NCI-H748 treated with DMSO at 0.1 percent for 48 hours (cell line): ENCODE results near the gene TTYH2.

Experiments
- DNase-seq: peaks from one replicate; lab custom pipeline; 2025; lab: John Stamatoyannopoulos, UW

Gene TTYH2

DNA sequence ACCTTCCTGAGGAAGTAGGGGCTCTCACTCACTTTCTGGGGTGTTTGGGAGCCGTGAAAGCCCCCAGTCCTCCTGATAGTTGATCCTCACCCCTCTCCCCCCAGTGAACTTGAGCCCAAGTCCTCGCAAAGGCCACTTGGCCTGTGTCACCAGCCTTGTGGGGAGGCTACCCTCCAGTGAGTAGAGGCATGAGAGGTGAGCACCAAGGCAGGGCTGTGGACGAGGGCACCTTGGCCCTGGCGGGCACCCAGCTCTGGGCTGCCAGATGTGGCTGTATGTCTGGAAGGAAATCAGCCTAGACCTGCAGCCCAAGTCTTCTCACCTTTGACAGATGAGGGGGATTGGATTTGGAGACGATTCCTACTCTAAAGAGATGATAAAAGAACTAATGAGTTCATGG is 3.1 kb downstream of the TTYH2 start:
- no peak for DNase-seq

DNA sequence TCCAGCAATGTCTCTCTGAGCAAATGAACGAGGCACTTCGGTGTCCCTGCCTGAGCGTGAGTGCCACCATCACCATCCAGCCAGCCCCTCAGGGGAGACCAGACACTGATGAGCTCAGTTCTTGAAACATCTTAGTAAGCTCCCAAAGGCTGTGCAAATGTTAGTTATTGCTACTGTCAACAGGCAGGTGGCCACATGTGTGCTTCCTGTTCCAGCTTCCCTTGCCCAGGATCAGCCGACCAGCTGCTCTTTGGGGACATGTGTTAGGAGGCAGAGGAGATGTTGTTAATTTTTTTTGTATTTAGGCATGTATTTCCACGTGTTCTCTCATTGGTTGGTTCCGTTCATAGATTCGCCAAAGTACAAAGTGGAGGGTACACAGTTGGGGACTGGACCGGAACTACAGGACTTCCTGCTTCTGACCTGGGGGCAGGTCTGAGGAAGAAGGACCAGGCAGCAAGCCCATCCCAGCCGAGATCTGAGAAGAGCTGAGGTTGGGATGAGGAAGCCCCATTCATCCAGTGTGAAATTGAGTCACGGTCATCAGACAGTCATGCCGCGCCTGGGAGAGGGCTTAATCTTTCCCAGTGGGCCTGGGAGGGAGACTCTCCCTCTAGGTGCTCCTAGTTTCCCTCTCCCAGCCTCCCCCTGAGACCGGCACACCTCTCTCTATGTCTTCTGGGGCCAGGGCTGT is 3.8 kb downstream of the TTYH2 start:
- DNase-seq, result no peak

DNA sequence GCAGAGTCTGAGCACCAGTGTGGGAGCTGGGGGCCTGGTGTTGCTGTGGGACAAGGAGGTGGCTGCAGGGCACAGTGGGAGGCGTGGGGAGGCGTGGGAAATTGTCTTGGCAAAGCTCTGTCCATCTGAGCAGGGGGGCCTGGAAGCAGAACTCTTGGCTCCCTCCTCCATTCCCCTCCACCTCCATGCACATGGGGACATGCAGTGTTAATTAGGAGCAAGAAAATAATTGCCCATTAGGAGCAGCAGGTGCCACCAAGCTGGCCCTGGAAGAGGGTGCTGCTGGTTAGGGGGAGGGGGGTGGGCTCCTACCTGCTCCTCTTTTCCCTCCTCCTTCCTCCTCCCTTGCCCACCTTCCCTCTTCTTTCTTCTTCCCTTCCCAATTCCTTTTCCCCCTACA is 4.5 kb downstream of the TTYH2 start:
- no peak for DNase-seq

DNA sequence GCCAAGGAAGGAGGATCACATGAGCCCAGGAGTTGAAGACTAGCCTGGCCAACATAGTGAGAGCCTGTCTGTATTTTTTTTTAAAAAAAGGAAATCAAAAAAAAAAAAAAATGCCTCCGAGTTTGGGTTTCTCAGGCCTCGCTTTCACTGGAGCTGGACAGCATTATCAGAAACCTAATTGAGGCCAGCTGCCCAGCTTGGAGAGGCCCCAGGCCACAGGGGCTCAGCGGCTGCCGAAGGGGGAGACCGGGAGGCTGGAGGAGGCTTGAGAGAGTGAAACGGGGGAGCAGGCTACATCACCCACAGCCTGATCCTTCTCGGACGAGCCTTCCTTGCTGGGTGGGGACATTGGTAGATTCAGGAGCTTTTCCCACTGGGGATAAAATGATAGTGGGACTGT is 5.1 kb downstream of the TTYH2 start:
- DNase-seq, result no peak

DNA sequence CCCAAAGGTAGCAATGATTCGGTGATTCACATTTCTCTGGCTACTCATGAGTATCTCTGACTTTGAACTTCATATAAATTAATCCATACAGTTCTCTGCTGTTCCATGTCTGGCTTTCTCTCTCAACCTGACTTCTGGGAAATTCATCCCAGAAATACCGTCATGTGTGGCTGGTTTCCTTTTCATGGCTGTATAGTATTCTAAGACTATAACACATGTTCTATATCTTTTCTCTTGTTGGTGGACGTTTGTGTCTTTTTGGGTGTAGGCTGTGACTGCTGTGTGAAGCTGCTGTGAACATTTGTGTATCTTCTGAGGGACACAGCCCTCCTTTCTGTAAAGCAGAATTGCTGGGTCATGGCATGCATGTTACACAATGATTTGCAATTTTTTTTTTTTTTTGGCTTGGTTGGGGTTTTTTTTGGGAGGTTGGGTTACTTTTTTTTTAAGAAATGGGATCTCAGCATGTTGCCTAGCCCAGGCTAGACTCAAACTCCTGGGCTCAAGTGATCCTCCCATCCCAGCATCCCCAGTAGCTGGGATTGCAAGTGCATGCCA is 6.3 kb downstream of the TTYH2 start:
- DNase-seq, result no peak

DNA sequence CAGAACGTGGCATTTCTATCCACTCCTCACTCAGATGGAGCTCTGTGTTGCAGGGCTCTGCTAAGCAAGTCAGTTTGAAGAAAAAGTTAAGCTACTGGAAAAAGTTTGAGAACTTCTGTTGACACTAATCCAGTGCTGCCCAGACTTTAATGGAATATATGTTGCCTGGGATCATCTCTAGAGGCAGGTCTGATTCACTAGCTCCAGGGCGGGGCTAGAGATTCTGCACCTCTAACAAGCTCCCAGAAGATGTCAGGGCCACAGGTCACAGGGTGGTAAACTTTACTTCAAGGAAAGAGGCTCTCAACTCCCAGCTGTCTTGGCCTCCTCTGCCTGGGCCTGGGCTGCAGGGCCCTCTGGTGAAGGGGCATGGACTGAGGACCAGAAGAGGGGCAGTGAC is 6.8 kb downstream of the TTYH2 start:
- no peak for DNase-seq

DNA sequence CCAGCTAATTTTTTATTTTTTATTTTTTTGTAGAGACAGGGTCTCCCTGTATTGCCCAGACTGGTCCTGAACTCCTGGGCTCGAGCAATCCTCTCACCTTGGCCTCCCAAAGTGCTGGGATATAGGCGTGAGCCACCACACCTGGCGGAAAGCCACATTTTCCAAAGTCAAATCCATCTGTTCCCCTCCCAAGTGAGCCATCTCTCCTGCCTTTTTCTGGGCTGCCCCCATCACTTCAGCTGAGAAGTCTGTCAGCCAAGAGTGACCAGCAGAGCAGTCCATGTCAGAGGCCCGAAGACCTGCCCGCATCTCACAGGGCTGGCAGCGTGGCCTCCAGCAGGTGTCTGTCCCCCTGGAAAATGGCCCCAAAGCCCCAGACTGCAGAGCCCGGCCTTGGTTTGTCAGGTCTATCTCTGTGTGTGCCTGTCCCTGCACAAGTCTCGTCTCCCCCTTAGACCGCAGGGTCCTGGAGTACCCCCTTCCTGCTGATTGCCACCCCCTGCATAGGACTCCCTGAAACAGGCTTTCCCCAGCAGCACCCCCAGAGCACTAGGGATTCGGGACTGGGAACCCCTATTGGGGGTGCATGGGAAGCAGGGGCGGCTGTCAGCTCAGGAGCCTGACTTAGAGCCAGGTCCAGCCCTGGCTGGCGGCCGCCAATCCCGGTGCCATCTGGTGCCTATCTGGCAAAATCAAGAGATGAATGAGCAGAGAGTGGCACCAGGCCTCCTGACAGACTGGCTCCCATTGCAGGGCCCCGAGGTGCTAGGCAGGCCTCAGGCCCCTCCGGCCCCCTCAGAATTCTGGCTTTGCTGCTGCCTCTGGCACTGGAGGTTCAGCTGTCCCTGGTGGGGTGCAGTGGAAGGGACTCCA is 7.8 kb downstream of the TTYH2 start:
- no peak for DNase-seq

DNA sequence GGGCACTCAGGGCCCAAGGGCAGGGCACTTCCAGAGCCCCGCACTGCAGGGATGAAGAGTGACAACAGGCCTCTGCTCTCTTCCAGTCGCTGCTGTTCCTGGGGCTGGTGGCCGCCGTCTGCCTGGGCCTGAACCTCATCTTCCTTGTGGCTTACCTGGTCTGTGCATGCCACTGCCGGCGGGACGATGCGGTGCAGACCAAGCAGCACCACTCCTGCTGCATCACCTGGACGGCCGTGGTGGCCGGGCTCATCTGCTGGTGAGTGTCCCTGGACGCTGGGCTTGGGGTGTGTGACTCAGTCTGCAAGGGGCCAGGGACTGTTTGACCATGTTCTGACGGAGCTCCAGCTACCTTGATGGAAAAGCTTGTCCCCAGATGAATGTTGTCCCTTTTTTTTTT is 9.0 kb downstream of the TTYH2 start:
- DNase-seq, result no peak

DNA sequence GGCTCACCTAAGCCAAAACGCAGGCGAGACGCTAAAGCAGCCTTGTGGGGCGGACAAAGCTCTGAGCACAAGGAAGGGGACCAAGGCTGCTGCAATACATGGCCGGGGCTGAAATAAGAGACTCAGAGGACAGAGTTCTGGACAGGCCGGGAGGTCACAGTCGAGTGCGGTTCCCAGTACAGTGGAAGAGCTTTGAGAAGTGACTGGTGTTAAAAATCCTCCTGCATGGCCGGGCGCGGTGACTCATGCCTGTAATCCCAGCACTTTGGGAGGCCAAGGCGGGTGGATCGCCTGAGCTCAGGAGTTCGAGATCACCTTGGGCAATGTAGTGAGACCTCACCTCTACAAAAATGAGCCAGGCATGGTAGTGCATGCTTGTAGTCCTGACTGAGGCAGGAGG is 10.5 kb downstream of the TTYH2 start:
- no peak for DNase-seq

DNA sequence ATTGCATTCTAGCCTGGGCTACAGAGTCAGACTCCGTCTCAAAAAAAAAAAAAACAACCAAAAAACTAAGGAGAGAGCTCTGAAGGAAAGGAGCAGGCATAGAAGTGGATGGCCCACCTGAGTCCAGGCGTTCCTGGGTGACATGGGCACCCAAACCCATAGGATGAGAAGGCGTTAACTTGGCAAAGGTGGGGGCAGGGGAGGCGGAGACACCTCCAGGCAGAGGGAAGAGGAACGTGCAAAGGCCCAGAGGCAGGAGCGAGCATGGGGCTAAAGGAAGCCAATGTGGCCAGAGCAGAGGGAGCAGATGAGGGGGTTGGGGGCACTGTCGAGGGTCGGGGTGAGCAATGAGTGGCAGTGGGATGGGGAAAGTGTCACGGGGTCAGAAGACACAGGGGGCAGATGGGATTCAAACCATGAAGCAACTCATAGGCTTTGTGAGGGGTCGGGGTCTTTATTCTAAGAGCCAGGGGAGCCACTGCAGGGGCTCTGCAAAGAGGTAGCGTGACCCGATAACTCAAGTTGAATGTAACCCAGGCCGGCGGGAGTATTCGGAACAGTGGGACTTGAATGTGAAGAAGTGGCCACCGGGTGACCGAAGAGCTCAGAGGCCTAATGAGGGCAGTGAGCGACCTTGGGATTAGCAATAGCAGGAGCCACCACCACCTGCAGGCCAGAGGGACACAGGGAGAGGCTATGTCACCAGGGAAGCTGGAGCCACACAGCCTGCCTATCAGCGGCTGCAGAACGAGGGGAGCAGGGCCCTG is 11.8 kb downstream of the TTYH2 start:
- DNase-seq, result no peak

DNA sequence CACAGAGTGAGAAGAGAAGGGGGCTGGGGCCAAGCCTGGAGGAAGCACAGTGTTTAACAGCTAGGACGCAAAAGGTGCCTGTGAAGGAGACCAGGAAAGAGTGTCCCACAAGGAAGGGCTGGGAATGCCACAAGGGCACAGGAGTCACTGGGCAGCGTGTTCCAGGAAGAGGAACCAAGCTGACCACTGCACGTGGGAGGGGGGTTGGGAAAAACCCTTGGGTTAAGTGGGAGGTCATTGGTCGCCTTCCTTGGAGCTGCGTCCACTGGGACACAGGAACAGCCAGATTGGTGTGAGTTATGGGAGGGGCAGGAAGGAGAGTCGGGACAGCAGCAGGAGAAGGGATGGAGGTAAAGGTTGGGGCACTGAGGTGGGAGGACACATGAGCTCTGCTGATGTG is 12.9 kb downstream of the TTYH2 start:
- DNase-seq, result no peak

DNA sequence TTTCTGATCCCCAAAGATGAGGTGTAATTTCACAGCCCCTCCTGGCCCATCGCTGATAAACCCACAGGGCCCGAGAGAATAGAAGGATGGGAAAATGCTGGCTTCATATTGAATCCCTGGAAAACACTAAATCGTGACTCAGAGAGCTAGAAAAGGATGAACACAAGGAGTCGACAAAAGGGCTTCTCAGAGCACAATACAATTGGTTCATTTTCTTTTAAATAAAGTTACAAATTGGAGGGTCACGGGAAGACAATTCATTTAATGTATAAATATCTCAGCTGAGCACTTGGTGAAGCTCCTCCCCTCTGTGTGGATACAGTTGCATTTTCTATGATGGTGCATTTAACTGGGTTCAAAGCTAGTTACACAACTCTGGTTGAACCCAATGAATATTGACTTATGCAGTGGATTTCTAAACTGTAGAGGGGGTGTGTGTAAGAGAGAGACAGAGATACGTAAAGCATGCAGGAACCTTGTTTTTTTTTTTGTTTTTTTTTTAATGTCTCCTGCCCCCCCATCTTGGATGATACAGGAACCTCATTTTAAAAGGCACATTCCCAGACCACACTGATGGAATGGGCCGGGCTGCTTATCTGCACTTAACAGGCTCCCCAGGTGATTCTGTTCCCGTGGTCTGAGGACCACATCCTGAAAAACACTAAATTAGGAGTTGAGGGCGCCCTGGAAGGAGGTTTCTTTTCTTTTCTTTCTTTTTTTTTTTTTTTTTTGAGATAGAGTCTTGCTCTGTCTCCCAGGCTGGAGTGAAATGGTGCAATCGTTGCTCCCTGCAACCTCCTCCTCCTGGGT is 14.1 kb downstream of the TTYH2 start:
- DNase-seq, result no peak

DNA sequence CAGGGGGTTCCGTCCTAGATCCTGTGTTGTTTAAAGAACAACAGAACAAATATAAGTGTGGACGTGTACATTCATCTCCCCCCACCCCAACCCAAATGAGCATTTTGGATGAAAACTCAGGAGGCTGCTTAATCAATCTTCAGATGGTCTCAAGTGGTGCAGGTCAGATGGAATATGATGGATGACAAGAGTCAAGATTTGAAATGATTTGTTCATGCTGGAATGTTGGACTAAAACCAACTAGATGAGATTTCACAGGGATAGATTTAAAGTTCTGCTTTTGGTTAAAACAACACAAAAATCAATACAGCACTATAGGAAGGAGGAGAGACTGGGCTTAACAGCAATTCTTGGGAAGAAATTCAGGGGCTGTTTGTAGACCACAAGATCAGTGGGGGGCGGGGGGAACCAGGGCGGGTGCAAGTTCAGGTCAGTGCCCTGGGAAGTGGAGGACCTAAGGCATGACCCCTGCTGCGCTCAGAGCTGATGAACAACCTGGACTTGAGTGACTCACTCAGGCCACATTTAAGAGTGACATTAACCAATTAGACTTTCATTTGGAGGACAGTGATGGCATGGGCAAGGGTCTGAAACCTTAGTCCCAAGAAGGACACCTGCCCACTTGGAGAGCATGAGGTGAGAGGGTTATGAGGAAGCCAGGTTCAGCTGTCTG is 15.1 kb downstream of the TTYH2 start:
- no peak for DNase-seq

DNA sequence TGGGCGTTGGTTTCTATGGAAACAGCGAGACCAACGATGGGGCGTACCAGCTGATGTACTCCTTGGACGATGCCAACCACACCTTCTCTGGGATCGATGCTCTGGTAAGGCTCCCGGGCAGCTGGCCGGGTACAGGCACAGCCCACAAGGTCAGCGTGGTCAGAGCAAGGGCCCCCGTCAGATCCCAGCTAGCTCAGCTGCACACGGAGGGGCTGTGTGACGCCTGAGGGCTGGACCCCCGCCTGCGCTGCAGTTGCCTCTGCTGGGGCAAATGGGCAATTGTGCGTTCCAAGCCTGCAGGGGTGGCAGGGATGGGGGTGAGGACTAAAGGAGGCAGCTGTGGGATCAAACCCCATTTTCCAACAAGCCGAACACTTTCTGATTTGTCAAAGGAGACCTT is 17.5 kb downstream of the TTYH2 start:
- no peak for DNase-seq

DNA sequence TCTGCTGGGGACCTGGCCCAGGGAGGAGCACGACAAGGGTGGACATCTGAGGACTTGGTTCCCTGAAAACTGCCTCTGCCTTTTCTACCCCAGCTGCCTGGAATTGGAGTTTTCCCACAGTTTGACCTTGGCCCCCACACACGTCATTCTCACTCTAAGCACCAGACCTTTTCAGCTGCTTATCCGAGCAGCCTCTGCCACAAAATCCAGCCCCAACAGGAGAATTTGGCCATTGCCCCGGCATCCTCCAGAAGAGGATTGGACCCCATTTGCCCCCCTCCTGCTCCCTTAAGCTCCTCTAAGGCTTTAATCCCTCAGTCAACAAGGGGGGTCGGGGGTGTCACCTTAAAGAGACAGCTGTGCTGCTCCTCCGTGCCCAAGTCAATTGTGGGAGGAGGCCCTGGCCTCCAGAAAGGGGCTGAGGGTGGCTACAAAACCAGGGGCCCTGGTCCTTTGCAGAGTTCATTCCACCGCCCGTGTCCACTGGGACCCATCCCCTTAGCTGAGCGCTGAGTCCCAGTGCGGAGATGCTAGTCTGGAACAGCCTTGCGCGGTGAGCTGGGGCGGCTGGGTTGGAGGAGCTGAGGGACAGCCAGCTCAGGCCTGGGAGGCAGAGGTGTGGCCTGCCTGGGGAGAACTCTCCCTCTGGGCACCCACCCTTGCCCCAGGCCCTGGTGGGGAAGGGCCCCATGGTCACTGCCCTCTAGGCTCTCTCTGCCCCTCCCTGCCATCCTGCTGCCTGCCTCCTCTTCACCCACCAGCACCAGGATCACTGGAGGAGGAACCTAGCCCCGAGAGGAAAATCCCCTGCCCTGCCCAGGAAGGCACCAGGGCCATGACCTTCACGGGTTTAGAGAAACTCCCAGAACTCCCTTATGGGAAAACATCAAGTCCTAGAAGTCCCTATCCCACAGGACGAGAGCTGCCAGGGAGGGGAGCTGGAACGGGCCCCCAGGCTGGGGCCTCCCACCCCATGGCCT is 18.8 kb downstream of the TTYH2 start:
- no peak for DNase-seq

DNA sequence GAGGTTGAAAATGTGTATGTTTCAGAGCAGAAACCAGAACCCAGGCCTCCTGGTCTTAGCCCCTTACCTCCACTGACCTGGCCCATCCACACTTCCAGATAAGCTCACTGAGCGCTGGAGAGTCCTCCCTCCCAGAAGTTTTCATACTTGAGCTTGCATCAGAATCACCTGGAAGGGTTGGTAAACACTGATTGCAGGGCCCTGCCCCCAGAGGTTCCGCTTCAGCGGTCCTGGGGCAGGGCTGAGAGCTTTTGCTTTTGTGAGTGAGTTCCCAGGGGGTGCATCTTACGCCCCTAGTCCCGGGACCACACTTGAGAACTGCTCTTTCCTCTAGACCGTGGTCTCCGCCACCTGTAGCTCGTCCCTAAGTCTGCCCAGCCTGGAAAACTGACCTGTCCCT is 20.6 kb downstream of the TTYH2 start:
- DNase-seq, result no peak

DNA sequence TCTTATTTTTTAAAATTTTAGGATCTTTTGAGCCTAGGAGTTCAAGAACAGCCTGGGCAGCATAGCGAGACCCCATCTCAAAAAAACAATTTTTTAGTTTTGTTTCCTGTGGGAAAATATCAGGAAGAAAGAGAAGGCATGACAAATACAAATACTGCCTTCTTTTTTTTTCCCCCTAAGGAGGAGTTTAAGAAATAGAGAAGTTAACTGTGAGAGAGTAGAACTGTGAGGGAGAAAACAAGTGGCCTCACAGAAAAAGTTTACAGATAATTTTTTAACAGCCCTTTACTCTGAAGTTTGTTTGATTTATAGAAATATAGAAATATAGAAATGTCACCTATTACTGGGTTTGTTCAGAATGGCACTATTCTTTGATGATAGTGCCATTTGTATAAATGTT is 21.1 kb downstream of the TTYH2 start:
- DNase-seq, result no peak

DNA sequence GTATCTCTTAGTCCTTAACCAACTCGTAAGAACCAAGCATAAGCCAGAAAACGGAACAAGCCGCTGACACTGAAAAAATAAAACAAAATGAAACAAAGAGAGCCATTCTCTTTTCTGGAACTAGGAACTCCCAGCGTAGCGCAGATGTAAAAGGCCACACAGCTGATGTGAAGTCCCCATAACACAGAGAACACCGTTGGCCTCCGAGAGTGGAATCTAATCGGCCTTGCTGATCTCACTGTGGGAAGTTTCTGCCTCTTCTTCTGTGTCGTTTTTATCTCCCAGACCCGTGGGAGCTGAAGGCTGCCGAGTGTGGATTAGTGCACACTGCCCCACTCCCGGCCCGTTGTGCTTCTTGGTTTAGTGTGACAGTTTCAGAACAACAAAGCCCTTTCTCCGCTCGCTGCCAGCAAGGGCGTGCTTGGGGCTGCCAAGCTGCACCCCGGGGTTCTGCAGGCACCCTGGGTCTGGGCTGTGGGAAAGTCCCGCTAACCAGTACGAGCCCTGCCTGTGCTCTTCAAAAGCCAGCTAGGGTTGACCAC is 21.7 kb downstream of the TTYH2 start:
- DNase-seq, result no peak

DNA sequence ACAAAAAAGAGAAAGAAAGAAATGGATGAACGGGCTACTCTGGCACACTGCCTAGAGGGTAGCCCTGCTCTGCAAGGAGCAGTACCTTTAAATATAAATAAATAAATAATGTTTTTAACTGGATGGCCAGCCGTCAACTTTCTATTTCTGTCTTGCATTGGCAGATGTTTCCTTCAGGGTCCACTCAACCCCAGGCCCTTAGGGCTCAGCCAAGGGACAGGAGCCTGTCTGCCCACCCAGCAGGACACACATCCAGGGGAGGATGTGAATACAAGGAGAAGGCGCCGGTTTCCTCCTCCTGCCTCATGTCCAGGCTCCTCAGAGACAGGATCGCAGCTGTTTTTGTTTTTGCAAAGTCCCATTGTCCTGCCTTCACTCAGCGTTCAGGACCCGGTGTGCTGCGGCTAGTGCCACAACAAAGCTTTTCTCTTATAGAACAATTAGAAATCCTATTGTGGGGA is 22.6 kb downstream of the TTYH2 start:
- no peak for DNase-seq

DNA sequence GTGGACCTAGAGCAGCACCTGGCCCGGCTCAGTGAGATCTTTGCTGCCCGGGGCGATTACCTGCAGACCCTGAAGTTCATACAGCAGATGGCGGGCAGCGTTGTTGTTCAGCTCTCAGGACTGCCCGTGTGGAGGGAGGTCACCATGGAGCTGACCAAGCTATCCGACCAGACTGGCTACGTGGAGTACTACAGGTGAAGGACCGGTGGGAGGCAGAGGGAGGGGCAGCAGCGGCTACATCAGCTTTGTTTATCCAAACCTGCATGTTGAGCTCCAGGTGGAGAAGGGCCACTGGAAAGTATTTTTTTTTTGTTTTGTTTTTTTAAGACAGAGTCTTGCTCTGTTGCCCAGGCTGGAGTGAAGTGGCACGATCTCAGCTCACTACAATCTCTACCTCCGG is 23.9 kb downstream of the TTYH2 start:
- no peak for DNase-seq
